Skeletal muscle tissue (tissue), 4 donors: ENCODE measurements around the gene PSMG4. TPM values are rescaled to one million over a fixed set of nuclear protein-coding genes. Genes with fewer than 3 reads are reported as not detected.

Source experiments
- H3K27ac ChIP-seq: one replicate; pipeline ENCODE4 v1.7.0; 2013; ENCODE audit warnings: mild to moderate bottlenecking, low read depth, low read length, inconsistent platforms
- H3K27me3 ChIP-seq, 3 donors: one replicate each; pipeline ENCODE4 v1.7.0; 2013; ENCODE audit warnings: low read length in 3 of 3; ENCODE audit not compliant: control insufficient read depth in 3 of 3, insufficient read depth in 3 of 3
- H3K36me3 ChIP-seq, 3 donors: one replicate each; pipeline ENCODE4 v1.7.0; 2013; ENCODE audit warnings: low read length in 3 of 3; ENCODE audit not compliant: control insufficient read depth in 3 of 3, insufficient read depth in 3 of 3
- H3K4me1 ChIP-seq, 3 donors: one replicate each; pipeline ENCODE4 v1.7.0; 2013; ENCODE audit warnings: low read length in 3 of 3, mild to moderate bottlenecking in 3 of 3; ENCODE audit not compliant: control insufficient read depth in 3 of 3, insufficient read depth in 3 of 3
- H3K4me3 ChIP-seq, 3 donors: one replicate each; pipeline ENCODE4 v1.7.0; 2013; ENCODE audit warnings: low read length in 3 of 3
- H3K9ac ChIP-seq, 3 donors: one replicate each; pipeline ENCODE4 v1.7.0; 2013; ENCODE audit warnings: low read length in 3 of 3, mild to moderate bottlenecking in 3 of 3, moderate library complexity in 2 of 3, low read depth in 1 of 3
- H3K9me3 ChIP-seq, 3 donors: one replicate each; pipeline ENCODE4 v1.7.0; 2013; ENCODE audit warnings: low read length in 3 of 3; ENCODE audit not compliant: control insufficient read depth in 3 of 3
- total RNA-seq: library from RNA; depleted of rRNA; stranded (reverse); fragments of >200 nt; gene quantifications from one replicate; pipeline ENCODE4 v1.2.3, GENCODE V29; 2014
- donor health status: Osteomylitis.

PSMG4 gene
- total RNA-seq, 1 donor from 2014 or later, result 16.7 TPM

DNA sequence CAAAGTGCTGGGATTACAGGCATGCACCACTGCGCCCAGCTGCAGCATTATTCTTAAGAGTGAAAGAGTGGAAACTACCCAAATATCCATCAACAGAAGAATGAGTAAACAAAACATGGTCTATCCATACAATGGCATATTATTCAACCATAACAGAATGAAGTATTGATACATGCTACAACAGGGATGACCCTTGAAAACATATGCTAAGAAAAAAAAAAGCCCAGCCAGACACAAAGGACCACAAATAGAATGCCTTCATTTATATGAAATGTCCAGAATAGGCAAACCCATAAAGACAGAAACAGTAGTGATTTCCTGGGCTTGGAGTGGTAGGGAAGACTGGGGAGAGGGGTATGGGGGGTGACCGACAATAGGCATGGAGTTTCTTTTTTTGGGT, 38.4 kb upstream of the PSMG4 start:
- peaks cover 0 to 5% (median 0%) of the 10 kb centered on the region in 3 donors for H3K27me3 ChIP-seq
- no peak overlapping the region for H3K27ac ChIP-seq

DNA sequence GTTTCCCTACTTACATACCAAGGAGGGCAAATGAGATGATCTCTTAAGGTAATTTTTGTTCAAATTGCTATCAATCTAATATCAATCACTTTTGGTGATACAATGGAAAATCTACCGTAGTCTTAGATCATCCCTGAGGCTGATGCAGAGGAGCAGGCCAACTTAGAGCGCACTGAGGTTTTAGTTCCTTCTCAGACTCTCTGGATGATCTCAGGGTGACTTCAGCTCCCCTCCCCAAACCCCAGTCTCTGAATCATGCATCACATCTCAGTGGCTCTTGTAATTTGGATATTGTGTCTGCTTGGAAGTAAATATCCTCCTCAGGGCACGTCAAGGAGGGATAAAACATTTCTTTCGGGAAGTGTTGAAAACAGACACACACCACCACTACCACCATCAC, 37.2 kb upstream of the PSMG4 start:
- Histone ChIP-seq H3K4me3 (no peak overlapping the region), H3K9me3 (no peaks in the 10 kb centered on the region), H3K4me1 (peaks cover 6 to 7% (median 7%) of the 10 kb centered on the region in 3 donors), H3K27ac (no peak overlapping the region), H3K36me3 (no peaks in the 10 kb centered on the region), H3K9ac (no peak overlapping the region), H3K27me3 (peaks cover 8 to 12% (median 8%) of the 10 kb centered on the region in 3 donors)

More for the DNA sequence above, 38.4 kb upstream of the PSMG4 start:
- H3K36me3 ChIP-seq, result no peaks in the 10 kb centered on the region
- H3K9ac ChIP-seq, result no peak overlapping the region
- H3K4me3 ChIP-seq, result no peak overlapping the region
- no peaks in the 10 kb centered on the region for H3K9me3 ChIP-seq
- peaks cover 4 to 5% (median 5%) of the 10 kb centered on the region in 3 donors for H3K4me1 ChIP-seq

DNA sequence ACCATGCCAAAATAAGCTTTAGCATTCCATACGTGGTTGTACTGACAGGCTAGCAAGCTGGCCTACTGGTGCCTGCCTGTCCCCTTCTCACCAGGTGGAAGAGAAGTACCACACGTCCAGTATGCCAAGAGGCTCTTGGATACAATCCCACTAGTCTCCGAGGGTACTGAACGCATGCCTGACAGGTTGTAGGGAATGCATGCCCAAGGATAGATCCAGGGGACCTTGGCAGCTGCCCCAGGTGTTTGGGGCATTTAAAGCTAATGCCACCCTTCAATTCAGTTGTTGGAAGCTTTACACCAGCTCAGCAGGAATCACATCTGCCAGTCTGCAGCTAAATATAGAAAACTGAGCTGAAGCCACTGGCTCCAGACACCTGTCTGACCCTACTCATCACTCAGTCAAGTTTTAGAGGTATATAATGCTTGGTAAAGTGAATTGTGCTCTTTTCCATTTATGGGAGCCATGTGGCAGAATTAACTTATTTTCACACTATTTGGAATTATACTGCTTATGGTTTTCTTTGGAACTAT, 36.2 kb upstream of the PSMG4 start:
- no peak overlapping the region for H3K9ac ChIP-seq
- H3K4me3 ChIP-seq, result no peak overlapping the region
- no peaks in the 10 kb centered on the region for H3K36me3 ChIP-seq
- H3K27ac ChIP-seq, result no peak overlapping the region
- H3K4me1 ChIP-seq, result peaks cover 15 to 17% (median 15%) of the 10 kb centered on the region in 3 donors
- peaks cover 17 to 21% (median 18%) of the 10 kb centered on the region in 3 donors for H3K27me3 ChIP-seq
- no peaks in the 10 kb centered on the region for H3K9me3 ChIP-seq

DNA sequence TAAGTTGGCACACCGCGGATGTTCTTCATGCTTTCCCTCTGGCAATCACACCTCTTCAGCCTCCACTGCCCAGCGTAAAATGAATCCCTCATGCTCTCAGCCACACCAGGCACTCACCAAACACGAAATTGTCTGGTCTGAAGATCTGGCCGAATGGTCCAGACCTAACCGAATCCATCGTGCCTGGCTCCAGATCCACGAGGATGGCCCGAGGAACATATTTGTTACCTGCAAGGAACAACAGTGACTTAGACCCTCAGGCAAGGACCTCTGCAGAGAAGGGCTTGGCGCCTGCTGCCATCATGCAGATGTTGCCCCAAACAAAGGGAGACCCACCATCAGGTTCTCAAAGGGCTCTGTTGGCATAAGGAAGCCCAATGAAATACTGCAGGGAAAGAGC, 32.7 kb upstream of the PSMG4 start:
- H3K4me1 ChIP-seq, result peaks cover 28 to 38% (median 37%) of the 10 kb centered on the region in 3 donors
- H3K9me3 ChIP-seq, result no peaks in the 10 kb centered on the region
- no peak overlapping the region for H3K4me3 ChIP-seq
- H3K9ac ChIP-seq, result no peak overlapping the region
- peaks cover 47 to 50% (median 48%) of the 10 kb centered on the region in 3 donors for H3K27me3 ChIP-seq
- no peaks in the 10 kb centered on the region for H3K36me3 ChIP-seq
- H3K27ac ChIP-seq, result no peak overlapping the region

DNA sequence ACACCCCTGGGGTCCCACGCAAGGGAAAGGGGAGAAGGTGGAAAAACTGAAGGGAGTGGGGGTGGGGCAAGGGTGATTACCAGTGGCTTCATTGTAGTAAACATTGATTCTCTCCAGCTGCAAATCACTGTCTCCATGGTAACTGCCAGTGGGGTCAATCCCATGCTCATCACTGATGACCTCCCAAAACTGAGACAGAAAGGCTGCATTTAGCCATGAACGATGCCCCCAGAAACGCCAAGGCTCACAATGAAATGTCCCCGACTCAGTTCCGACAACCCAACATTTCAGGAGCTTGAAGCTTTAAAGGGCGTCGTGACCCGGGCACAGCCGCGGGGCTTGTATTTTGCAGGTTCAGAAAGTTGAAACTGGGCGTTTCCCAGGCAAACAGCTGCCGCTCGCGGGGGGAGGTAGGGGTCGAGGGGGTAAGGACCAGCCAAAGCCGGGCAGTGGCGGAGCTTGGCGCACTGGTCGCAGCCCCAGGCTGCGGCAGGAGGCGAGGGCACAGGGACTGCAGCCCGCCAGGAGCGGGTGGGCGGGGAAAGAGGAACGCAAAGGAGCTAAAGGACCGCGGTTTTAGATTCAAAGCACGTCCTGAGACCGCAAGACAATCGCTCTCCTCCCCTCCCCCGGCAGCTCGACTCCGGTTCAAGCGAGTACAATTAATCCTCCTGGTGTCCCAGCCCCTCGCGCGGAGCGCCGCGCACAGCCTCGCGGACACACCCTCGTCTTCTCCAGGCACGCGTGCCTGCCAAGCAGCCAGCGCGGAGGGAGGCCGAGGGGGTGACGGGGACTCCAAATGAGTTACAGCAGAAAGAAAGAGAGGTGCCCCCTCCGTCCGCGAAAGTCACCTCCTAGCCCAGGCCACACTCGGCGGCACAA, 32.0 kb upstream of the PSMG4 start:
- Histone ChIP-seq H3K36me3 (no peaks in the 10 kb centered on the region), H3K27ac (no peak overlapping the region), H3K4me1 (peaks cover 35 to 45% (median 42%) of the 10 kb centered on the region in 3 donors), H3K4me3 (peak overlapping the region; percentile 57 to 65 (median 63)), H3K9me3 (no peaks in the 10 kb centered on the region), H3K9ac (peak overlapping the region; percentile 2 to 68 (median 50)), H3K27me3 (peaks cover 53 to 57% (median 55%) of the 10 kb centered on the region in 3 donors)

DNA sequence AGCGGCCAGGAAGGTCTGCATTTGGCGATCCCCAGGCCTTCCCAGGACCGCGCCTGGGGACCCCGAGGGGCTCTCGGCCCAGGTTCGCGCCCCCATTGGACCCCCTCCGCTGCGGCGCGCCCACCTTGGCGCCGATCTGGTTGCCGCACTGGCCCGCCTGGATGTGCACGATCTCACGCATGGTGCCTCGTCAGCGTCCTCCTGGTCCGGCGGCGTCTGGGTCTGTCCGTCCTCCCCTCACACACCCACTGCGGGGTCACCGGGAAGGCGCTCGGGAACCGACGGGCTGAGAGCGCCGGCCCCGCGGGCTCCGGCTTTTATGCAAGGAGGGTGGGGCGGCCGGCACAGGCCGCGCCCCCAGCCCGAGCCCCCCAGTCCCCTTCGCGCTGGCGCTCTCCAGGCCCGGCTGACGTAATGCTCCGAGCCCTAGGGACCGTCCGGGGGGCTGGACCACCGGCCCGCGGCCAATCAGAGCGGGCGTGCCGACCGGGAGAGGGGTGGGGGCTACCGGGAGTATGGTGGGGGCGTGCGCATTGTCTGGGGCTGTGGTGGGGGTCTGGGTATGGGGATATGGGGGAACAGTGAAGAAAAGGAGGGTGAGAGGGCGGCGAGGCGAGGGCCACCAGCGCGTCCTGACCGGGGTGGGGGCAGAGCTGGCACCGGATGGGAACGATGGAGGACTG, 31.2 kb upstream of the PSMG4 start, which contains the start of gene TUBB2B:
Gene TUBB2B, minus strand, starts transcription at position 291 of the 683 bp plus-strand sequence. Its CDS starts 110 bp downstream, at position 181.
- H3K4me3 ChIP-seq, result peak within 1 kb of the TSS; percentile 57 to 65 (median 63)
- peak within 1 kb of the TSS; percentile 2 to 68 (median 50) for H3K9ac ChIP-seq
- H3K27ac ChIP-seq, result no peak within 1 kb of the TSS
- H3K9me3 ChIP-seq, result no peaks in the 10 kb centered on the region
- peaks cover 36 to 49% (median 45%) of the 10 kb centered on the region in 3 donors for H3K4me1 ChIP-seq
- peaks cover 61 to 64% (median 63%) of the 10 kb centered on the region in 3 donors for H3K27me3 ChIP-seq
- H3K36me3 ChIP-seq, result no peaks in the 10 kb centered on the region

DNA sequence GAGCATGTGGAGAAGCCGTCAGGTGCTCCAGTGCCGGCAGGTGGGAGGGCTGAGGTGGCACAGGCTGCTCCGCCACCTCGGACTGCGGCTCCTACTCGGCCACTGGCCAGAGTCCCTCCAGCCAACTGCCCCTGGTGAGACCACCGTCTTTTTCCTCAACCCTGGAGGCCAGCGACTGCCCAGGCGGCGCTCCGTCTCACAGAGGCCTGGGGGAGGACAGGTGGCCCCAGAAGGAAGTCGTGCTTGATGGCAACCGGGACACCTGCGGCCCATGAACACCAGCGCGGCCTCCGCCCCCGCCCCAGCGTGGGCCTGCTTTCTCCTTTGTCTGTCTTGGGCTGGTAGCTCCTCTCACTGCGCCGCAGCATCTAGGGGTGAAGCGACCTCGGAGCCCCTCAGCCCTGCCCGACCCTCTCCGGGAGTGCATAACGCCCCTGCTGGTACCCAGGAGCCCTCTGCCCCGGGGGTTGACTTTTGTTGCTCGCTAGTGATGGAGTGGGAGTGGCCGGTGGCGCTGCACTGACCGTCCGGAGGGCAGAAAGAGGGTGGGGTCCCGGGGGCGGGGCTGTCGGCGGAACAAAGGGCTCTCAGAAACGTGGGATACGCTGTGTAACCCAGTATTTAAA, 30.6 kb upstream of the PSMG4 start:
- peaks cover 35 to 48% (median 43%) of the 10 kb centered on the region in 3 donors for H3K4me1 ChIP-seq
- no peaks in the 10 kb centered on the region for H3K9me3 ChIP-seq
- no peak overlapping the region for H3K9ac ChIP-seq
- no peaks in the 10 kb centered on the region for H3K36me3 ChIP-seq
- peak overlapping the region; percentile 40 to 52 (median 51) for H3K4me3 ChIP-seq
- peaks cover 63 to 69% (median 64%) of the 10 kb centered on the region in 3 donors for H3K27me3 ChIP-seq
- no peak overlapping the region for H3K27ac ChIP-seq

DNA sequence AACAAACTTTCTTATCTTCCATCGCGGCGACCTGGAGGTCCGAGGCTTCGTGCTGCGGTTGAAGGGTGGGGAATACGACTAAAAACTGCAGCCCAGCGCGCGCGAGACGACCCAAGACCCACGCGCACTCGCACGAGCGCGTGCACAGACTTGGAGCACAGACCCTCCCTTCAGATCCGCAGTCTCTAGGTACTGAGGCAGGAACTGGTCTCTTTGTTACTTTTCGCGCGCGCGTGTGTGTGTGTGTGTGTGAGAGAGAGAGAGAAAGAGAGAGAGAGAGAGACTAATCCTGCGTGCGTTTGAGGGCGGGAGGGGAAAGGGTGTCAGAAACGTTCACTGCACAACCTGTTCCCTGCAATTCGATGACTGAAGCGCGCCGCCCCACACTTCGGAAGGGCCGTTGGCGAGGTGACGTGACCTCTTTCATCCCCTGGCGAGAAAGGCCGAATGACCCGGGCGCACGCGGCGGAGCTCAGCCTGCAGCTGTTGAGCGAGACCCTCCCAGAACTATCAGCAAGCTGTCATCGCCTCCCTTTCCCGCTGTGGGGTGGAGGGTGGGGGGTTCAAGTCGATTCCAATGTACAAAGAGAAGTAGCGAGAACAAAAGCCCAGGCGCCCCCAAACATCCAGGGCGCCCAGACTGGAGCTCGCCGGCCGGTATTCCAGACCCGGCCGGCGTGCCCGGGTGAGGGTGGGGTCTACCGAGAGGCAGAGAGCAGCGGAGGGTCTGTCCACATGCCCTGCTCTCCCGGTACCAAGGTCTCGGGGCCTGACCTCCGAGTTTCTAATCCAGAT, 29.8 kb upstream of the PSMG4 start:
- Histone ChIP-seq H3K27me3 (peaks cover 68 to 75% (median 71%) of the 10 kb centered on the region in 3 donors), H3K9me3 (no peaks in the 10 kb centered on the region), H3K4me1 (peaks cover 35 to 48% (median 43%) of the 10 kb centered on the region in 3 donors), H3K27ac (no peak overlapping the region), H3K9ac (peak overlapping the region; percentile 10 to 32 (median 25)), H3K4me3 (peak overlapping the region; percentile 34 to 68 (median 52)), H3K36me3 (no peaks in the 10 kb centered on the region)
